ENCODE results near the gene CORO7.

CORO7 gene

DNA sequence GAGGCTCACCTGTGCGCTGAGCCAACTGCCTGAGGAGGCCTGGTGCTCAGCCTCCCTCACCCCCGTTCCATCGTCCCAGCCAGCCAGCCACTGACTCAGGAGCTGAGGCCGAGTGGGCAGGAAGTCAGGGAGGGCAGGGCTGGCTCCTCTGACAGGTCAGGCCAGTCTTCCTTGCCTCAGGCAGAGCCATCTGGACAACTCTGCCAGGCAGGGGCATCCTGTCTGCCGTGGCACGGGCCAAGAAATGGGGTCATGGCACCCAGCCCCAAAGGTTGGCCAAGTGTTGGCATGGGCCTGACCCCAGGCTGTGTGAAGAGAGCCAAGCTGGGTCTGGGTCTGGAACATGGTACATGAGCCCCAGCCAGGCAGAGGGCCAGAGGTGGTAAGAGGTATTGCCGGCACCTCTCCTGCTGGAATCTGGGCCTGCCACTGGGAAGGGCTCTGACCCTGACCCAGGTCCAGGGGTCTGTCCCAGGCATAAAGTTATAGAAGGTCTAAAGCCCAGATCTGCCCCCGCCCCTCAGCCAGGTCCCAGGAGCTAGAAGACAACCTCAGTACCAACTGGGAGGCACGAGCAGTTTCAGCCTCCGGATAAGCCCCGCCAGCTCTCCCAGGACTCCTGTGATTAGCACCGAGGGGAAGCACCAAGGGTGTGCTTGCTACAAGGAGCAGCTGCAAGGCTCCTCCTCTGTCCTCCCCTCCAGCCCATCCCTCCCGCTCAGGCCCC, 47.2 kb downstream of the CORO7 start:
- TF ChIP-seq SIN3A (IDR thresholded peaks at IDR 0.05; ENCODE audit: borderline replicate concordance, insufficient read depth, low read length) (no peak), POLR2AphosphoS5 (IDR thresholded peaks at IDR 0.05; ENCODE audit: low read depth, low read length) (no peak), TAF1 (IDR thresholded peaks at IDR 0.05; ENCODE audit: borderline replicate concordance, insufficient read depth, low read length) (no peak), FOXP2 (optimal IDR thresholded peaks at IDR 0.05; ENCODE audit: borderline replicate concordance, extremely low read depth, extremely low read length, insufficient read depth) (no peak)
- TF ChIP-seq, protein P1, sequence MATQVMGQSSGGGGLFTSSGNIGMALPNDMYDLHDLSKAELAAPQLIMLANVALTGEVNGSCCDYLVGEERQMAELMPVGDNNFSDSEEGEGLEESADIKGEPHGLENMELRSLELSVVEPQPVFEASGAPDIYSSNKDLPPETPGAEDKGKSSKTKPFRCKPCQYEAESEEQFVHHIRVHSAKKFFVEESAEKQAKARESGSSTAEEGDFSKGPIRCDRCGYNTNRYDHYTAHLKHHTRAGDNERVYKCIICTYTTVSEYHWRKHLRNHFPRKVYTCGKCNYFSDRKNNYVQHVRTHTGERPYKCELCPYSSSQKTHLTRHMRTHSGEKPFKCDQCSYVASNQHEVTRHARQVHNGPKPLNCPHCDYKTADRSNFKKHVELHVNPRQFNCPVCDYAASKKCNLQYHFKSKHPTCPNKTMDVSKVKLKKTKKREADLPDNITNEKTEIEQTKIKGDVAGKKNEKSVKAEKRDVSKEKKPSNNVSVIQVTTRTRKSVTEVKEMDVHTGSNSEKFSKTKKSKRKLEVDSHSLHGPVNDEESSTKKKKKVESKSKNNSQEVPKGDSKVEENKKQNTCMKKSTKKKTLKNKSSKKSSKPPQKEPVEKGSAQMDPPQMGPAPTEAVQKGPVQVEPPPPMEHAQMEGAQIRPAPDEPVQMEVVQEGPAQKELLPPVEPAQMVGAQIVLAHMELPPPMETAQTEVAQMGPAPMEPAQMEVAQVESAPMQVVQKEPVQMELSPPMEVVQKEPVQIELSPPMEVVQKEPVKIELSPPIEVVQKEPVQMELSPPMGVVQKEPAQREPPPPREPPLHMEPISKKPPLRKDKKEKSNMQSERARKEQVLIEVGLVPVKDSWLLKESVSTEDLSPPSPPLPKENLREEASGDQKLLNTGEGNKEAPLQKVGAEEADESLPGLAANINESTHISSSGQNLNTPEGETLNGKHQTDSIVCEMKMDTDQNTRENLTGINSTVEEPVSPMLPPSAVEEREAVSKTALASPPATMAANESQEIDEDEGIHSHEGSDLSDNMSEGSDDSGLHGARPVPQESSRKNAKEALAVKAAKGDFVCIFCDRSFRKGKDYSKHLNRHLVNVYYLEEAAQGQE (IDR thresholded peaks at IDR 0.05; ENCODE audit: insufficient read depth in 1 of 2, low read depth in 2 of 2, low read length in 2 of 2): no peak

DNA sequence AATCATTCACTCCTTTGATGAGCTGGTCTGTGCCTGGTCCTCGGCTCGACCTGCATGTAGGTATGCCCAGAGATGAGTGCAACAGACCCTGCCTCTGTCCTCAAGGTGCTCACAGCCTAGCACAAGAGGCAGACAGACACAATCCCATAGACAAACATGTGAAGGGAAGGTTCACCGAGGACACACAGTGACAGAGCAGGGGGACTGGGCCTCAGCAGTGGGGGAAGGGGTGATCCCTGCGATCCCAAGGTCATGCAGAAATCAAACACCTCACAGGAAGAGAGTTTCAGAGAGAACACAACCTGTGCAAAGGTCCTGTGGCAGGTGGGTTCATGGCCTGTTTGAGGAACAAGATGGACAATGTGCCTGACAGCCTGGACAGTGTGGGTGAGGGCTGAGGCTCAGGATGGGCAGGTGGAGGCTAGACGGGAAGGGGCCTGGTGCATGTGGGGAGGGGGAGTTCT, 49.0 kb downstream of the CORO7 start:
- TF ChIP-seq SIN3A (IDR thresholded peaks at IDR 0.05; ENCODE audit: borderline replicate concordance, insufficient read depth, low read length) (no peak), TAF1 (IDR thresholded peaks at IDR 0.05; ENCODE audit: borderline replicate concordance, insufficient read depth, low read length) (no peak), POLR2AphosphoS5 (IDR thresholded peaks at IDR 0.05; ENCODE audit: low read depth, low read length) (no peak)
- TF ChIP-seq, protein P1 (IDR thresholded peaks at IDR 0.05; ENCODE audit: insufficient read depth in 1 of 2, low read depth in 2 of 2, low read length in 2 of 2): no peak

DNA sequence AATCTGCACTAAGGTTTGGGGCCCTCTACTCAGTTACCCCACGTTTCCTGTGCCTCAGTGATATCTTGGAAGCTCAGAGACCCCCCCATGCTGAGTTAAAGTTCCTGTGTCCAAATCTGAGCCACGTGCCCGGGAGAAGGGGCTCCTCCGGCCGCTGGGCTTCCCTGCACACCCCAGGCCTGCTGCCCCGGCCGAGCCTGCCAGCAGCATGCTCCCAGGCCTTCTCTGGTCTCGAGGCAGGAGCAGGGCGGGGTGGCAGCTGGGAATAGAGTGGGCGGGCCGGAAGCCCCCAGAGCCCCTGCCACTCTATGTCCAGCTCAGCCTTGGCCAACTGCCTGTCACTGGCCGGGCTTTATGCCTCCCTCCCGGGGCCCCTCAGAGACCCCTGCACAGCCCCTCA, 50.4 kb downstream of the CORO7 start:
- no peak for TF ChIP-seq TAF1 (IDR thresholded peaks at IDR 0.05; ENCODE audit: borderline replicate concordance, insufficient read depth, low read length)
- no peak for TF ChIP-seq POLR2AphosphoS5 (IDR thresholded peaks at IDR 0.05; ENCODE audit: low read depth, low read length)
- TF ChIP-seq, protein P1 (IDR thresholded peaks at IDR 0.05; ENCODE audit: insufficient read depth in 1 of 2, low read depth in 2 of 2, low read length in 2 of 2): no peak
- TF ChIP-seq FOXP2 (optimal IDR thresholded peaks at IDR 0.05; ENCODE audit: borderline replicate concordance, extremely low read depth, extremely low read length, insufficient read depth): no peak
- TF ChIP-seq SIN3A (IDR thresholded peaks at IDR 0.05; ENCODE audit: borderline replicate concordance, insufficient read depth, low read length): no peak

DNA sequence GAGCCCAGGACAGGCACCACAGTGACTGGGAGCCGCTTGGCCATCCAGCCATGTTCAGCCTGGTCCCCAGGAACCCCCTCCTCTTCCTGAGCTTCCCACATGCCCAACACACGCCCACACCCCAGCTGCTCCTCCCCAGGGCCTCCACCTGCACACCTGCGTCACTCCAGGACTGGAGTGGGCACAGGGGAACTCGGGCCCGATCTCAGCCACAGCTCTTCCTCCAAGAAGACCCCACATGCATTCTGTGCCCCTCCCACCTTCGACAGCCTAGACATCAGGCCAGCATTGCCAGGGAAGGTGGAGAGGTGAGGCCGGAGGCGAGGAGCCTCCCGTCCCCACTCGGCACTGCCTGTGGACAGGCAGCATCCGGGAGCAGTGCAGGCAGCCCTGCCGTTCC, 50.8 kb downstream of the CORO7 start:
- TF ChIP-seq, protein P1 (IDR thresholded peaks at IDR 0.05; ENCODE audit: insufficient read depth in 1 of 2, low read depth in 2 of 2, low read length in 2 of 2): no peak
- TF ChIP-seq SIN3A (IDR thresholded peaks at IDR 0.05; ENCODE audit: borderline replicate concordance, insufficient read depth, low read length) (no peak), POLR2AphosphoS5 (IDR thresholded peaks at IDR 0.05; ENCODE audit: low read depth, low read length) (no peak), FOXP2 (optimal IDR thresholded peaks at IDR 0.05; ENCODE audit: borderline replicate concordance, extremely low read depth, extremely low read length, insufficient read depth) (no peak), TAF1 (IDR thresholded peaks at IDR 0.05; ENCODE audit: borderline replicate concordance, insufficient read depth, low read length) (no peak)

All from PFSK-1 (cell line).